Mucosa of descending colon (tissue), 3 donors: Measurements from ENCODE around the gene RETN. TPM values are rescaled to one million over a fixed set of nuclear protein-coding genes. Genes with fewer than 3 reads are reported as not detected.

Experiments
- ATAC-seq: fragments of 200-7000 bp; cut with Tn5 transposase; one replicate; pipeline ENCODE4 v1.9.1; 2020; ENCODE audit warnings: mild to moderate bottlenecking, moderate library complexity
- DNase-seq, 3 donors: peaks; one replicate each; pipeline ENCODE4 v3.0.0-alpha.2; 2020
- H3K36me3 ChIP-seq: fragments of 200-600 bp; one replicate; pipeline ENCODE4 v1.8.0; 2021; ENCODE audit warnings: low read depth, mild to moderate bottlenecking
- H3K4me1 ChIP-seq: fragments of 200-600 bp; one replicate; pipeline ENCODE4 v1.8.0; 2021; ENCODE audit warnings: low read depth, mild to moderate bottlenecking
- H3K4me3 ChIP-seq: fragments of 200-600 bp; one replicate; pipeline ENCODE4 v1.8.0; 2021; ENCODE audit warnings: mild to moderate bottlenecking
- H3K9me3 ChIP-seq: fragments of 200-600 bp; one replicate; pipeline ENCODE4 v1.8.0; 2021; ENCODE audit warnings: mild to moderate bottlenecking
- CTCF ChIP-seq: fragments of 200-600 bp; IDR thresholded peaks from one replicate; pipeline ENCODE4 v1.8.0; 2022; ENCODE audit warnings: antibody characterized with exemption, mild to moderate bottlenecking
- intact Hi-C, 2 donors: fragments of 100-400 bp; cut with DNase I in 1 of 2; cut with micrococcal nuclease in 1 of 2; formaldehyde crosslinking; loops; one replicate each; pipeline versions ENCODE4 v1.11.0 to v1.11.1; 2022; cut with DNase I, micrococcal nuclease
- total RNA-seq, 3 donors: library from RNA; stranded (reverse); fragmentation: NEBNext Ultra II Directional in 2 of 3; extraction: Animal tissue kit (Norgen Biotek cat#: 25700) in 2 of 3; gene quantifications; one replicate each; pipeline versions ENCODE4 v1.2.1 to v1.2.4, GENCODE V29; 2021 to 2023
- donor health status: DM: no; HTN: no; CAD: no; lungs with moderate emphysema.
- donor health status: DM: no; HTN: no; CAD: no.
- donor health status: DM: no; HTN: yes; CAD: no.

The RETN gene
- total RNA-seq, 3 donors from 2014 or later: not detected

- H3K9me3 ChIP-seq: no peaks in the 10 kb centered on the region
- TF ChIP-seq CTCF: no peak
- DNase-seq (peak; percentile 76 to 81 (median 80)), ATAC-seq (peak; percentile 93)
- H3K36me3 ChIP-seq: no peaks in the 10 kb centered on the region
- H3K4me3 ChIP-seq: no peak overlapping the region
- intact Hi-C loops: no loop called here
- no peaks in the 10 kb centered on the region for H3K4me1 ChIP-seq
These were observed 5.5 kb downstream of the RETN start for GRCh38 chr19:7674010-7675005.

- no peak for DNase-seq
- Histone ChIP-seq H3K36me3 (no peaks in the 10 kb centered on the region), H3K4me3 (no peak overlapping the region), H3K4me1 (peaks cover under 1% of the 10 kb centered on the region), H3K9me3 (no peaks in the 10 kb centered on the region)
- TF ChIP-seq CTCF: no peak
- no peak for ATAC-seq
- intact Hi-C loops: no loop called here
These were observed 7.5 kb downstream of the RETN start for GRCh38 chr19:7676376-7676775.

- DNase-seq (no peak), ATAC-seq (no peak)
- no peak for TF ChIP-seq CTCF
- no peaks in the 10 kb centered on the region for H3K36me3 ChIP-seq
- H3K9me3 ChIP-seq: no peaks in the 10 kb centered on the region
- intact Hi-C loops: no loop called here
- peaks cover 5% of the 10 kb centered on the region for H3K4me1 ChIP-seq
- no peak within 1 kb of the TSS for H3K4me3 ChIP-seq
These were observed 8.0 kb downstream of the RETN start, which contains the start of gene MCEMP1 for GRCh38 chr19:7676854-7677253. TSS of gene MCEMP1 (plus strand) at chr19:7677090. CDS start at chr19:7677121, 31 bp downstream.

GRCh38 chr19:7677669-7678311 lies 8.9 kb downstream of the RETN start:
- Histone ChIP-seq H3K9me3 (no peaks in the 10 kb centered on the region), H3K4me3 (no peak overlapping the region), H3K36me3 (no peaks in the 10 kb centered on the region), H3K4me1 (peaks cover 10% of the 10 kb centered on the region)
- intact Hi-C loops: no loop called here
- TF ChIP-seq CTCF: no peak
- DNase-seq (no peak), ATAC-seq (no peak)

GRCh38 chr19:7678971-7679751 lies 10.3 kb downstream of the RETN start:
- DNase-seq (peak in 2 of 3 donors; percentile 51 to 55), ATAC-seq (peak; percentile 46)
- Histone ChIP-seq H3K36me3 (no peaks in the 10 kb centered on the region), H3K9me3 (no peaks in the 10 kb centered on the region), H3K4me3 (no peak overlapping the region), H3K4me1 (peaks cover 10% of the 10 kb centered on the region)
- TF ChIP-seq CTCF: no peak
- intact Hi-C loops: no loop called here
